Breast epithelium (tissue), 3 donors: ENCODE measurements around the gene GABARAP.

ENCODE experiments used
- CTCF ChIP-seq, 3 donors: fragments of 450-650 bp; IDR thresholded peaks; one replicate each; pipeline ENCODE4 v1.5.1; 2016 to 2017; ENCODE audit warnings: antibody characterized with exemption in 3 of 3, mild to moderate bottlenecking in 3 of 3, moderate library complexity in 3 of 3
- POLR2A ChIP-seq: fragments of 450-650 bp; IDR thresholded peaks from one replicate; pipeline ENCODE4 v1.6.1; 2016; ENCODE audit warnings: antibody characterized with exemption, mild to moderate bottlenecking, moderate library complexity

DNA sequence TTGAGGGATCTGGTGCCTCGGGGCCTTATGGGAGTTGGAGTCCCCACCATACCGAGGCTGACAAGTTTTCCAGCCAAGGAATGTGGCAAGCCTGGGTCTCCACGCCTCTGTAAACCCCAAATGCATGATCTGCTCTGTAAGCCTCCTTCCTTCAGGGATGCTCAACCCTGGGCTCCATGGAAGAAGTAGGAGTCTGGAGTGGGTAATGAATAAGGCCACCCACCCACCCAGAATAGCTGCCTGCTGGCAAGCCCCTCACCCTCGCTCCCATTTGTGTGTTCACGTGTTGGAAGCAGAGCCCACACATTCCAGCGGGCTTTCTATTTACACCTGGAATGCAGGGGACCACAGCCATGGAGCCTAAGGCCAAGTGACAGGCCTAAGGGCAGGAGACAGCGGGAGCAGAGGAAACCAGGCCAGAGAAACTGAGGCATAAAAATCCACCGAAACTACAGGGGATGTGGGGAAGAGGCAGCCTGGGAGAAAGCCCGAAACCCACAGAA lies 27.1 kb downstream of the GABARAP start:
- TF ChIP-seq CTCF (IDR thresholded peaks at IDR 0.05): no peak
- no peak for TF ChIP-seq POLR2A
